ENCODE results near the gene CDC42BPA. TPM values are rescaled to one million over a fixed set of nuclear protein-coding genes. Genes with fewer than 3 reads are reported as not detected.

The CDC42BPA gene
- total and polyA plus RNA-seq, 9 of the 15 experiments (the other 6 are each of a cell fraction or from before 2014, with no cell fraction given): 8.0 to 77.5 (median 52.1) TPM

DNA sequence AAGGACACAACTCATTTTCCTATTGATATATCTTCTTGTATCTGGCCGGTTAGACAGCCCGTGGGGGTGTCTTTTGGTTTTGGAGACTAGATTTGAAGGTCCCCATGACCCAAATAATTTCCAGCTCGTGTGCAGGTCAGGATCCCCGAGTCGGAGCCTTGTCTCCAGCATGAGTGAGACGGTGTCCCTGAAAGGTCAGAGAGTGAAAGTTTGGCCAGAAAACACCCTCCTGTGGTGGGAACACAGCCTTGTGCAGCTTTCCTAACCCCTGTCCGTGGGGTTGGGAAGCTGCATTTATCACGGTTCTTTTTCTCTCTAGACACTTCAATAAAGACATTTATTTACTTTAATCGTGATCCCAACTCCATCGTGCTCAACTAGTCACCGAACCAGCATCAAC is 360.6 kb downstream of the CDC42BPA start:
- ChIA-PET CTCF (ENCODE audit: low intra/inter-chr PET ratio) (no interaction called here), POLR2A (interaction anchor here (0.9 kb wide), 1 partner anchor 14 kb away, joined by 4 read pairs; no protein-coding TSS in a partner anchor)
- H3K4me3 ChIP-seq: no peak overlapping the region
- in situ Hi-C loops (cut with MboI): no loop called here
- ATAC-seq: no peak
- no peak overlapping the region for H2AFZ ChIP-seq (ENCODE audit: low read depth, low read length)
- no peaks in the 10 kb centered on the region for H3K36me3 ChIP-seq (ENCODE audit: control insufficient read depth, insufficient read depth, low read length)
- H4K20me1 ChIP-seq (replicated peaks; ENCODE audit: control insufficient read depth, insufficient read depth, low read length): peaks cover 3% of the 10 kb centered on the region; the same call in 1 of the 2 replicates
- BruUV-seq (replicated peaks): no TSS peak
- no peak overlapping the region for H3K9ac ChIP-seq (ENCODE audit: insufficient read depth in 1 of 2, low read depth in 2 of 2, low read length in 2 of 2)
- intact Hi-C loops (cut with micrococcal nuclease): no loop called here
- H3K27ac ChIP-seq (ENCODE audit: extremely low read depth, low read depth, low read length): no peak overlapping the region
- H3K79me2 ChIP-seq (ENCODE audit: control insufficient read depth, insufficient read depth, low read length): peaks cover 24% of the 10 kb centered on the region
- H3K4me2 ChIP-seq (ENCODE audit: insufficient read depth, low read length): no peak overlapping the region
- no peak for DNase-seq (ENCODE audit: extremely low read depth in 1 of 4, low spot score in 3 of 4)
- peaks cover 0 to 15% of the 10 kb centered on the region in 2 experiments; a peak in 3 of 5 replicates for H3K4me1 ChIP-seq (replicated peaks in 1 of 2; ENCODE audit: control insufficient read depth in 2 of 2, insufficient read depth in 2 of 2, low read length in 2 of 2)
- H3K9me1 ChIP-seq (ENCODE audit: control insufficient read depth, insufficient read depth, low read length): no peaks in the 10 kb centered on the region
- FAIRE-seq: no peak
- no peak for TF ChIP-seq PRPF4 (IDR thresholded peaks at IDR 0.05; ENCODE audit: insufficient read depth, low read depth, low read length, poor library complexity, severe bottlenecking)
- no peaks in the 10 kb centered on the region for H3K27me3 ChIP-seq (ENCODE audit: control insufficient read depth in 2 of 2, insufficient read depth in 2 of 2, low read length in 2 of 2)
- WGBS (ENCODE audit: insufficient coverage, low coverage, missing lambda C conversion rate): 64% methylated on average over 11 of the region's 11 CpGs
- H3K9me3 ChIP-seq (replicated peaks; ENCODE audit: control insufficient read depth, insufficient read depth, low read depth, low read length): 0 out of 2 replicates have a peak, but pooled peaks cover 4% of the 10 kb centered on the region

DNA sequence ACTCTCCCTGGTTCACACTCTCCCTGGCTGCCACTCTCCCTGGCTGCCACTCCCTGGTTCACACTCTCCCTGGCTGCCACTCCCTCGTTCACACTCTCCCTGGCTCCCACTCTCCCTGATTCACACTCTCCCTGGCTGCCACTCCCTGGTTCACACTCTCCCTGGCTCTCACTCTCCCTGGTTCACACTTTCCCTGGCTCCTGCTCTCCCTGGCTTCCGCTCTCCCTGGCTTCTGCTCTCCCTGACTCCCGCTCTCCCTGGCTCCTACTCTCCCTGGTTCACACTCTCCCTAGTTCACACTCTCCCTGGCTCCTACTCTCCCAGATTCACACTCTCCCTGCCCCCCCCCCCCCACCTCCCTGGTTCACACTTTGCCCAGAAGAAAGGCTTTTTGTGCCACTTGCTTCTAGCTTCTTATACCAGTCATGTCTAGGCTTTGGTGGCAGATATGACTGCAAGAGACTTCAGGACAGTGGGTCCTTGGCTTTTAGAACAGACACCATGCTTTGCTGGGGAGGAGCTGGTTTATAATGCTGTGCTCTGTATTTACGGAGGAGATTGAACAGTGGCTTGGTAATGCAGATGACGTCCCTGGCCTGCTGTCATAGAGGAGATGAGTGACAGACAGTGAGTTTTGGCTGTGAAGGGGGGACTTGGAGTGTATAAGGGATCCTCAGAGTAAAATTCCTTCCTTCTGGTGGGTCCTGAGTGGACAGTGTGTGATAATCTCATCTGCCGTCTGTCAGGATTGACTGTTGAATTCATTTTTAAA is 361.2 kb downstream of the CDC42BPA start:
- peaks cover 0 to 15% of the 10 kb centered on the region in 2 experiments; a peak in 3 of 5 replicates for H3K4me1 ChIP-seq (replicated peaks in 1 of 2; ENCODE audit: control insufficient read depth in 2 of 2, insufficient read depth in 2 of 2, low read length in 2 of 2)
- no peak overlapping the region for H3K4me3 ChIP-seq
- no peaks in the 10 kb centered on the region for H3K36me3 ChIP-seq (ENCODE audit: control insufficient read depth, insufficient read depth, low read length)
- FAIRE-seq (no peak), DNase-seq (ENCODE audit: extremely low read depth in 1 of 4, low spot score in 3 of 4) (no peak), ATAC-seq (no peak)
- H3K79me2 ChIP-seq (ENCODE audit: control insufficient read depth, insufficient read depth, low read length): peaks cover 24% of the 10 kb centered on the region
- no TSS peak for BruUV-seq (replicated peaks)
- peaks cover 3% of the 10 kb centered on the region; the same call in 1 of the 2 replicates for H4K20me1 ChIP-seq (replicated peaks; ENCODE audit: control insufficient read depth, insufficient read depth, low read length)
- H2AFZ ChIP-seq (ENCODE audit: low read depth, low read length): no peak overlapping the region
- no peaks in the 10 kb centered on the region for H3K27me3 ChIP-seq (ENCODE audit: control insufficient read depth in 2 of 2, insufficient read depth in 2 of 2, low read length in 2 of 2)
- no peak overlapping the region for H3K27ac ChIP-seq (ENCODE audit: extremely low read depth, low read depth, low read length)
- ChIA-PET CTCF (ENCODE audit: low intra/inter-chr PET ratio) (no interaction called here), POLR2A (no interaction called here)
- 0 out of 2 replicates have a peak, but pooled peaks cover 4% of the 10 kb centered on the region for H3K9me3 ChIP-seq (replicated peaks; ENCODE audit: control insufficient read depth, insufficient read depth, low read depth, low read length)
- no peak overlapping the region for H3K4me2 ChIP-seq (ENCODE audit: insufficient read depth, low read length)
- intact Hi-C loops (cut with micrococcal nuclease): no loop called here
- 78% methylated on average over 5 of the region's 6 CpGs for WGBS (ENCODE audit: insufficient coverage, low coverage, missing lambda C conversion rate)
- in situ Hi-C loops (cut with MboI): no loop called here
- no peak overlapping the region for H3K9ac ChIP-seq (ENCODE audit: insufficient read depth in 1 of 2, low read depth in 2 of 2, low read length in 2 of 2)
- H3K9me1 ChIP-seq (ENCODE audit: control insufficient read depth, insufficient read depth, low read length): no peaks in the 10 kb centered on the region
- TF ChIP-seq RBM39 (optimal IDR thresholded peaks at IDR 0.05; ENCODE audit: low read depth, low read length) (no peak), ZNF778 (CRISPR knock-in tag; IDR thresholded peaks at IDR 0.05) (no peak), KLF10 (CRISPR knock-in tag; IDR thresholded peaks at IDR 0.05) (no peak), ZKSCAN1 (IDR thresholded peaks at IDR 0.05; ENCODE audit: low read depth, low read length) (no peak), CBX8 (IDR thresholded peaks at IDR 0.05; ENCODE audit: borderline replicate concordance, extremely low read depth, low read depth, low read length, poor library complexity, severe bottlenecking) (no peak), ZNF232 (CRISPR knock-in tag; IDR thresholded peaks at IDR 0.05) (no peak)
- TF ChIP-seq, protein P1, sequence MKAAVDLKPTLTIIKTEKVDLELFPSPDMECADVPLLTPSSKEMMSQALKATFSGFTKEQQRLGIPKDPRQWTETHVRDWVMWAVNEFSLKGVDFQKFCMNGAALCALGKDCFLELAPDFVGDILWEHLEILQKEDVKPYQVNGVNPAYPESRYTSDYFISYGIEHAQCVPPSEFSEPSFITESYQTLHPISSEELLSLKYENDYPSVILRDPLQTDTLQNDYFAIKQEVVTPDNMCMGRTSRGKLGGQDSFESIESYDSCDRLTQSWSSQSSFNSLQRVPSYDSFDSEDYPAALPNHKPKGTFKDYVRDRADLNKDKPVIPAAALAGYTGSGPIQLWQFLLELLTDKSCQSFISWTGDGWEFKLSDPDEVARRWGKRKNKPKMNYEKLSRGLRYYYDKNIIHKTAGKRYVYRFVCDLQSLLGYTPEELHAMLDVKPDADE (conservative IDR thresholded peaks at IDR 0.05; ENCODE audit: control insufficient read depth, low read depth, low read length): no peak
